A673 (cell line): Measurements from ENCODE around the gene KAT8. TPM values are rescaled to one million over a fixed set of nuclear protein-coding genes. Genes with fewer than 3 reads are reported as not detected.

ENCODE experiments used
- BruUV-seq: library from RNA; stranded (reverse); fragments of 400-500 nt; replicated peaks from 2 replicates; lab custom pipeline; 2021; lab: Mats Ljungman, UMichigan
- CTCF ChIA-PET: fragments of 300-600 bp; sonication (Branson Sonifier 250); formaldehyde crosslinking; loops from one replicate; lab custom pipeline; 2022; ENCODE audit warnings: antibody characterized with exemption; lab: Charles Lee
- POLR2A ChIA-PET: fragments of 300-600 bp; sonication (Branson Sonifier 250); formaldehyde crosslinking; loops from one replicate; lab custom pipeline; 2022; ENCODE audit warnings: antibody characterized with exemption; ENCODE audit not compliant: low non-redundant PET; lab: Charles Lee
- DNase-seq: peaks from one replicate; pipeline ENCODE4 v3.0.0-alpha.2; 2015; ENCODE audit warnings: low spot score
- H3K27ac ChIP-seq: fragments of 200-600 bp; sonication (generic); 2 replicates; pipeline ENCODE4 v1.5.1; 2016; ENCODE audit warnings: mixed run types, low read depth, mild to moderate bottlenecking, mixed read lengths, antibody characterized with exemption, low read length; ENCODE audit not compliant: poor library complexity, severe bottlenecking
- H3K27me3 ChIP-seq: fragments of 200-600 bp; sonication (generic); replicated peaks from 2 replicates; pipeline ENCODE4 v1.6.1; 2017; ENCODE audit warnings: mixed run types, low read depth, mild to moderate bottlenecking, mixed read lengths, antibody characterized with exemption, low read length; ENCODE audit not compliant: insufficient read depth, poor library complexity
- H3K36me3 ChIP-seq: fragments of 200-600 bp; sonication (generic); 2 replicates; pipeline ENCODE4 v1.6.1; 2016; ENCODE audit warnings: mixed run types, mild to moderate bottlenecking, mixed read lengths, antibody characterized with exemption, low read length; ENCODE audit not compliant: insufficient read depth, poor library complexity, severe bottlenecking
- H3K4me1 ChIP-seq: fragments of 200-600 bp; sonication (generic); 2 replicates; pipeline ENCODE4 v1.6.1; 2017; ENCODE audit warnings: mixed run types, mild to moderate bottlenecking, mixed read lengths, antibody characterized with exemption, low read length; ENCODE audit not compliant: insufficient read depth, poor library complexity, severe bottlenecking
- H3K4me3 ChIP-seq: fragments of 200-600 bp; sonication (generic); 2 replicates; pipeline ENCODE4 v1.5.1; 2016; ENCODE audit warnings: low read depth, mixed run types, mild to moderate bottlenecking, mixed read lengths, low read length; ENCODE audit not compliant: poor library complexity, severe bottlenecking
- H3K9me3 ChIP-seq: fragments of 200-600 bp; sonication (generic); 2 replicates; pipeline ENCODE4 v1.6.1; 2016; ENCODE audit warnings: mixed run types, low read depth, mild to moderate bottlenecking, mixed read lengths, antibody characterized with exemption, low read length; ENCODE audit not compliant: poor library complexity, severe bottlenecking
- EZH2 ChIP-seq: fragments of 200-600 bp; sonication (generic); IDR thresholded peaks from 2 replicates; pipeline ENCODE4 v1.6.1; 2017; ENCODE audit warnings: borderline replicate concordance, low read depth, mild to moderate bottlenecking, mixed read lengths, antibody characterized with exemption, low read length; ENCODE audit not compliant: poor library complexity, severe bottlenecking
- intact Hi-C: fragments of 100-400 bp; cut with micrococcal nuclease; formaldehyde crosslinking; loops from one replicate; pipeline ENCODE4 v1.10.0; 2022; ENCODE audit not compliant: unreplicated experiment
- total RNA-seq: library from RNA; stranded (reverse); gene quantifications from 2 replicates; pipeline ENCODE4 v1.2.3, GENCODE V29; 2021
- TF ChIP-seq, protein P1 (sequence below): fragments of 300-800, 200-600 bp; sonication (generic); conservative IDR thresholded peaks from 2 replicates; pipeline ENCODE4 v1.5.1; 2017; ENCODE audit warnings: low read depth, mild to moderate bottlenecking, antibody characterized with exemption, low read length, moderate library complexity, mixed read lengths

The KAT8 gene
- total RNA-seq, 1 experiment from 2014 or later: 65.4 TPM

DNA sequence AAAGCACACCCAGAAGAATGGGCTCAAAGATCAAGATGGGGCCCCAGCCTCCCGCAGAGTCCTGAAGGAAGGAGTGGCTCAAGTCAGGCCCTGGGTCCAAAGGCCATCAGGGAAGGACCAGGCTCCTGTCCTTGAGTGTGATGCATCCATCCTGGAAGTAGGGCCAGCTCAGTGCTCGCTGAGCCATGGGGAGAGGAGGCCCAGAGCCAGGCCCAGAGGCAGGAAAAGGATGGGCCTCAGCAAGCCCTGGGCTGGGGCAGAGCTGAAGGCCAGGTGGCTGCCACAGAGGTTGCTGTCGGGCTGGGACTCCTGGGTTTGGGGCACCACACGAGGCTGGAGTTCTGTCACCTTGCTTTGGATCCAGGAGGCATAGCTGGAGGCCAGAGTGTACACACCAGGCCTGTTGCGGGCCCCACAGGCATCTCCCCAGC, 14.4 kb downstream of the KAT8 start:
- no peaks in the 10 kb centered on the region for H3K4me1 ChIP-seq
- intact Hi-C loops: no loop called here
- H3K36me3 ChIP-seq: peaks cover 8% of the 10 kb centered on the region
- no peak for DNase-seq
- CTCF ChIA-PET: no interaction called here
- no peaks in the 10 kb centered on the region for H3K9me3 ChIP-seq
- H3K27me3 ChIP-seq: no peaks in the 10 kb centered on the region
- H3K4me3 ChIP-seq: no peak overlapping the region
- BruUV-seq: no TSS peak
- no peak overlapping the region for H3K27ac ChIP-seq
- TF ChIP-seq, protein P1, sequence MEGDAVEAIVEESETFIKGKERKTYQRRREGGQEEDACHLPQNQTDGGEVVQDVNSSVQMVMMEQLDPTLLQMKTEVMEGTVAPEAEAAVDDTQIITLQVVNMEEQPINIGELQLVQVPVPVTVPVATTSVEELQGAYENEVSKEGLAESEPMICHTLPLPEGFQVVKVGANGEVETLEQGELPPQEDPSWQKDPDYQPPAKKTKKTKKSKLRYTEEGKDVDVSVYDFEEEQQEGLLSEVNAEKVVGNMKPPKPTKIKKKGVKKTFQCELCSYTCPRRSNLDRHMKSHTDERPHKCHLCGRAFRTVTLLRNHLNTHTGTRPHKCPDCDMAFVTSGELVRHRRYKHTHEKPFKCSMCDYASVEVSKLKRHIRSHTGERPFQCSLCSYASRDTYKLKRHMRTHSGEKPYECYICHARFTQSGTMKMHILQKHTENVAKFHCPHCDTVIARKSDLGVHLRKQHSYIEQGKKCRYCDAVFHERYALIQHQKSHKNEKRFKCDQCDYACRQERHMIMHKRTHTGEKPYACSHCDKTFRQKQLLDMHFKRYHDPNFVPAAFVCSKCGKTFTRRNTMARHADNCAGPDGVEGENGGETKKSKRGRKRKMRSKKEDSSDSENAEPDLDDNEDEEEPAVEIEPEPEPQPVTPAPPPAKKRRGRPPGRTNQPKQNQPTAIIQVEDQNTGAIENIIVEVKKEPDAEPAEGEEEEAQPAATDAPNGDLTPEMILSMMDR: no peak
- TF ChIP-seq EZH2: no peak
- POLR2A ChIA-PET: no interaction called here

DNA sequence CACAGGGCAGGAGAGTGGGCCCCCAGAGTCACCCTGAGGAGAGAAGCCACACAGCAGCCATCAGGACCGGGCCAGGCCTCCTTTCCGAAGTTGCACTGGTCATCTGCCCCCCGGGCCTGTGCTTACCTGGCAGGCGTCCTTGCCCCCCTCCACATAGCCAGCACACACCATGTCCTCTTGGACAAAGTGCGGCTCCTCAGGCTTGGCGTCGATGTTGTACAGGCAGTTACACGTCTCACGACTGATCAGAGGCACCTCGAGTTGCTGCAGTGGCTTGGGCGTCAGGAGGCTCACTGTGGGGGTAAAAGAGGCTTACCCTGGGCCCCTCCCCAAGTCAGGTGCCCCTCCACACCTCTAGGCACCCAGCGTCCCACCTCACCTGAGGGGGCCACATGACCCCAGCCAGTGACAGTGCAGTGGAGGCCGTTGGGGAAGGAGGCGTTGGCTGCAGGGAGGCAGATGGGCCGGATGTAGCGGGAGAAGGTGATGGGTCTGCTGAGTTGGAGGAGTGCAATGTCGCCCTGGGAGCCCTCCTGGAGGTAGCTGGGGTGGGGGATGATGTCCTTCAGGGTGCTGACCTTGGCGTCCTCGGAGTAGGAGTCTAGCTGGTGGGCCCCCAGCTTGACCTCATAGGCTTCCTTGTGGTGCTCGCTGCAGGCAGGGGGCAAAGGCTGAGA, 15.0 kb downstream of the KAT8 start:
- H3K9me3 ChIP-seq: no peaks in the 10 kb centered on the region
- H3K27me3 ChIP-seq: no peaks in the 10 kb centered on the region
- peaks cover 8% of the 10 kb centered on the region for H3K36me3 ChIP-seq
- no peak overlapping the region for H3K4me3 ChIP-seq
- no TSS peak for BruUV-seq
- ChIA-PET CTCF (no interaction called here), POLR2A (no interaction called here)
- H3K4me1 ChIP-seq: no peaks in the 10 kb centered on the region
- intact Hi-C loops: no loop called here
- DNase-seq: no peak
- H3K27ac ChIP-seq: no peak overlapping the region
- TF ChIP-seq, protein P1: no peak
- TF ChIP-seq EZH2: no peak

DNA sequence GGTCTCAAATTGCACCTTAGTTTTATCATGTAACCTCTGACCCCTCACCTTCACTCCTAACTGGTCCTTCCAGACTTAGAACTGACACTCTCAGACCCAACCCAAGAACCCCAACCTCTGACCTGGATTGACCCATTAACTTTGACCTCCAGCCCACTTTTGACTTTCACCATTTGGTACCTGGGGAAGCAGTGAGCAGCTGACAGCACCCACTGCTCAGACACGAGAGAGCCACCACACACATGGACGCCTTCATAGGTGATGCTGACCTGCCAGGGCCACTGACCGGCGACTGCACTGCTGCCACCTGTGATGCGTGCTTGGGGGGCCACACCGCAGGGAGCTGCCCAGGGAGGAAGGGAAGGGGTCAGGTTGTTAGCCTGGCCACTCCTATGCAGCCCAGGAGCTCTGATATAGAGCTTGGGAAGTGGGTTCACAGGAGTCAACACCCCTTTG, 15.6 kb downstream of the KAT8 start:
- POLR2A ChIA-PET: no interaction called here
- peaks cover 8% of the 10 kb centered on the region for H3K36me3 ChIP-seq

More for the DNA sequence above, 15.6 kb downstream of the KAT8 start:
- intact Hi-C loops: no loop called here
- CTCF ChIA-PET: no interaction called here
- H3K9me3 ChIP-seq: no peaks in the 10 kb centered on the region
- no peaks in the 10 kb centered on the region for H3K27me3 ChIP-seq
- TF ChIP-seq, protein P1: no peak
- TF ChIP-seq EZH2: no peak
- BruUV-seq: no TSS peak
- H3K27ac ChIP-seq: no peak overlapping the region
- DNase-seq: no peak
- no peaks in the 10 kb centered on the region for H3K4me1 ChIP-seq
- no peak overlapping the region for H3K4me3 ChIP-seq
